Panc1 (cell line): Measurements from ENCODE around the gene PRODH2. TPM values are rescaled to one million over a fixed set of nuclear protein-coding genes. Genes with fewer than 3 reads are reported as not detected.
"Not testable (repeated sequence)": the region's sequence is repeated elsewhere in the genome, so short reads cannot be mapped to it uniquely, and the experiment has no call there.

Experiments used
- ATAC-seq: fragments of 200-7000 bp; cut with Tn5 transposase; 2 replicates; pipeline ENCODE4 v1.9.1; 2020; ENCODE audit warnings: mild to moderate bottlenecking, moderate library complexity
- BruUV-seq: library from RNA; stranded (reverse); fragments of 400-500 nt; replicated peaks from 2 replicates; lab custom pipeline; 2021; lab: Mats Ljungman, UMichigan
- CTCF ChIA-PET: fragments of 300-600 bp; sonication (Branson Sonifier 250); formaldehyde crosslinking; loops from one replicate; lab custom pipeline; 2022; ENCODE audit warnings: antibody characterized with exemption; lab: Charles Lee
- POLR2A ChIA-PET: fragments of 300-600 bp; sonication (Branson Sonifier 250); formaldehyde crosslinking; loops from one replicate; lab custom pipeline; 2022; ENCODE audit warnings: antibody characterized with exemption; lab: Charles Lee
- DNase-seq: peaks from one replicate; pipeline ENCODE4 v3.0.0-alpha.2; 2010; ENCODE audit warnings: low read depth, low spot score
- H3K27ac ChIP-seq: 2 replicates; pipeline ENCODE4 v1.5.1; 2011; ENCODE audit warnings: mild to moderate bottlenecking, low read length, inconsistent platforms
- H3K27me3 ChIP-seq: fragments of 200-500 bp; sonication (Bioruptor generic); 2 replicates; pipeline ENCODE4 v1.6.0; 2014; ENCODE audit warnings: low read length, inconsistent platforms; ENCODE audit not compliant: control insufficient read depth, insufficient read depth
- H3K36me3 ChIP-seq: fragments of 200-500 bp; sonication (Bioruptor generic); 2 replicates; pipeline ENCODE4 v1.5.1; 2014; ENCODE audit warnings: inconsistent platforms, mild to moderate bottlenecking, low read length, moderate library complexity; ENCODE audit not compliant: control insufficient read depth, insufficient read depth
- H3K4me1 ChIP-seq: 2 replicates; pipeline ENCODE4 v1.5.1; 2011; ENCODE audit warnings: inconsistent platforms, mild to moderate bottlenecking, low read length, moderate library complexity; ENCODE audit not compliant: control insufficient read depth, insufficient read depth
- H3K4me3 ChIP-seq, 2 experiments: 2 replicates each; pipeline ENCODE4 v1.5.1; 2011 to 2012; ENCODE audit warnings: low read depth in 2 of 2, low read length in 2 of 2, mild to moderate bottlenecking in 2 of 2, inconsistent platforms in 1 of 2, moderate library complexity in 1 of 2
- H3K9me3 ChIP-seq: fragments of 200-500 bp; sonication (Bioruptor generic); 2 replicates; pipeline ENCODE4 v1.5.1; 2014; ENCODE audit warnings: low read depth, mild to moderate bottlenecking, inconsistent platforms, low read length, moderate library complexity; ENCODE audit not compliant: control insufficient read depth, insufficient read depth
- CTCF ChIP-seq: fragments of 450-650 bp; IDR thresholded peaks from 2 replicates; pipeline ENCODE4 v1.5.1; 2017; ENCODE audit warnings: mild to moderate bottlenecking
- POLR2AphosphoS5 ChIP-seq: IDR thresholded peaks from 2 replicates; pipeline ENCODE4 v1.6.1; 2012; ENCODE audit warnings: mild to moderate bottlenecking, low read depth, low read length, moderate library complexity
- REST ChIP-seq, 2 experiments: IDR thresholded peaks; 2 replicates each; pipeline ENCODE4 v1.6.1; 2011 to 2012; ENCODE audit warnings: low read depth in 2 of 2, control low read depth in 1 of 2, low read length in 1 of 2, mild to moderate bottlenecking in 1 of 2, moderate library complexity in 1 of 2; ENCODE audit not compliant: insufficient read depth in 1 of 2
- SIN3A ChIP-seq: IDR thresholded peaks from 2 replicates; pipeline ENCODE4 v1.6.1; 2012; ENCODE audit warnings: low read depth, mild to moderate bottlenecking, low read length, moderate library complexity, borderline replicate concordance; ENCODE audit not compliant: insufficient read depth
- TCF7L2 ChIP-seq: IDR thresholded peaks from 2 replicates; pipeline ENCODE4 v1.6.1; 2011; ENCODE audit warnings: mild to moderate bottlenecking, low read depth, low read length, inconsistent platforms
- in situ Hi-C: cut with HindIII; loops from 2 replicates; pipeline ENCODE4 v1.10.0; 2016; ENCODE audit warnings: low sequenced_read_pairs, low pct_unique_long_range_greater_than_20kb
- intact Hi-C: fragments of 100-400 bp; cut with micrococcal nuclease; formaldehyde crosslinking; loops from one replicate; pipeline ENCODE4 v1.10.0; 2022; ENCODE audit not compliant: unreplicated experiment
- total RNA-seq: library from RNA; stranded (reverse); gene quantifications from one replicate; pipeline ENCODE4 v1.2.1, GENCODE V29; 2021; ENCODE audit not compliant: unreplicated experiment

The PRODH2 gene
- total RNA-seq, 1 experiment from 2014 or later: not detected

GRCh38 chr19:35841961-35842595 is 29.4 kb upstream of the PRODH2 start:
- no peaks in the 10 kb centered on the region for H3K9me3 ChIP-seq
- ATAC-seq (no peak), DNase-seq (no peak)
- POLR2A ChIA-PET: no interaction called here
- no peaks in the 10 kb centered on the region for H3K36me3 ChIP-seq
- no peak overlapping the region for H3K4me3 ChIP-seq
- peaks cover 11% of the 10 kb centered on the region for H3K4me1 ChIP-seq
- H3K27ac ChIP-seq: no peak overlapping the region
- intact Hi-C loops (no loop called here), in situ Hi-C loops (no loop called here)
- CTCF ChIA-PET: interaction anchor here (0.6 kb wide), 1 partner anchor 22 kb away, joined by 4 read pairs; no protein-coding TSS in a partner anchor
- H3K27me3 ChIP-seq: peaks cover under 1% of the 10 kb centered on the region; the same call in 1 of the 2 replicates
- TF ChIP-seq TCF7L2 (no peak), SIN3A (no peak), REST (IDR thresholded peaks at IDR 0.05; ENCODE audit: insufficient read depth in 1 of 2, low read depth in 2 of 2, low read length in 1 of 2) (no peak), POLR2AphosphoS5 (no peak), CTCF (no peak)
- no TSS peak for BruUV-seq

- BruUV-seq, H3K4me3 ChIP-seq, H3K27ac ChIP-seq, DNase-seq, ATAC-seq, H3K36me3 ChIP-seq, intact Hi-C loops, H3K9me3 ChIP-seq, H3K27me3 ChIP-seq, H3K4me1 ChIP-seq, CTCF ChIA-PET: not testable (repeated sequence)
- in situ Hi-C loops: loop anchor here (10.0 kb wide), 1 partner anchor 69 kb away; the partner anchor contains the start of genes HCST, NFKBID and TYROBP
- POLR2A ChIA-PET: interaction anchor here (0.6 kb wide), 1 partner anchor 34 kb away, joined by 5 read pairs; no protein-coding TSS in a partner anchor
These were observed 23.5 kb upstream of the PRODH2 start for GRCh38 chr19:35836096-35836495.

GRCh38 chr19:35833972-35834371 is 21.3 kb upstream of the PRODH2 start:
- Histone ChIP-seq H3K27me3 (peaks cover 4% of the 10 kb centered on the region), H3K27ac (no peak overlapping the region), H3K4me1 (no peaks in the 10 kb centered on the region), H3K36me3 (no peaks in the 10 kb centered on the region), H3K4me3 (no peak overlapping the region), H3K9me3 (no peaks in the 10 kb centered on the region)
- BruUV-seq: no TSS peak
- intact Hi-C loops (no loop called here), in situ Hi-C loops (loop anchor here (10.0 kb wide), 1 partner anchor 71 kb away; the partner anchor contains the start of genes HCST, NFKBID and TYROBP)
- ChIA-PET CTCF (interaction anchor here (1.0 kb wide), 1 partner anchor 17 kb away, joined by 3 read pairs; no protein-coding TSS in a partner anchor), POLR2A (interaction anchor here (0.7 kb wide), 1 partner anchor 31 kb away, joined by 4 read pairs; no protein-coding TSS in a partner anchor)
- TF ChIP-seq TCF7L2: no peak
- no peak for TF ChIP-seq REST (IDR thresholded peaks at IDR 0.05; ENCODE audit: insufficient read depth in 1 of 2, low read depth in 2 of 2, low read length in 1 of 2)
- no peak for ATAC-seq
- no peak for DNase-seq
